Smooth muscle cell (in vitro differentiated cells): Measurements from ENCODE around the gene NACA. TPM values are rescaled to one million over a fixed set of nuclear protein-coding genes. Genes with fewer than 3 reads are reported as not detected.
"Not testable (repeated sequence)": the region's sequence is repeated elsewhere in the genome, so short reads cannot be mapped to it uniquely, and the experiment has no call there.

Experiments
- DNase-seq: peaks from one replicate; lab custom pipeline; 2025; ENCODE audit not compliant: unreplicated experiment; lab: John Stamatoyannopoulos, UW
- H2AFZ ChIP-seq: fragments of 200-600 bp; sonication (generic); 2 replicates; pipeline ENCODE4 v1.6.0; 2016; ENCODE audit warnings: antibody characterized with exemption, low read depth, mild to moderate bottlenecking
- H3F3A ChIP-seq: fragments of 200-600 bp; sonication (generic); 2 replicates; pipeline ENCODE4 v1.6.0; 2017; ENCODE audit warnings: antibody characterized with exemption, low read depth
- H3K27ac ChIP-seq: fragments of 200-600 bp; sonication (generic); 2 replicates; pipeline ENCODE4 v1.5.1; 2016; ENCODE audit warnings: low read depth, mild to moderate bottlenecking
- H3K27me3 ChIP-seq: fragments of 200-600 bp; sonication (generic); 2 replicates; pipeline ENCODE4 v1.6.1; 2016; ENCODE audit warnings: low read depth, mild to moderate bottlenecking
- H3K36me3 ChIP-seq: fragments of 200-600 bp; sonication (generic); 2 replicates; pipeline ENCODE4 v1.5.1; 2016; ENCODE audit warnings: low read depth
- H3K4me1 ChIP-seq: fragments of 200-600 bp; sonication (generic); 2 replicates; pipeline ENCODE4 v1.5.1; 2016; ENCODE audit warnings: low read depth
- H3K4me2 ChIP-seq: fragments of 200-600 bp; sonication (generic); 2 replicates; pipeline ENCODE4 v1.6.0; 2016; ENCODE audit warnings: mild to moderate bottlenecking
- H3K4me3 ChIP-seq: fragments of 200-600 bp; sonication (generic); 2 replicates; pipeline ENCODE4 v1.5.1; 2016; ENCODE audit warnings: mild to moderate bottlenecking
- H3K79me2 ChIP-seq: fragments of 200-600 bp; sonication (generic); 2 replicates; pipeline ENCODE4 v1.6.0; 2016; ENCODE audit warnings: low read depth, mild to moderate bottlenecking
- H3K9ac ChIP-seq: fragments of 200-600 bp; sonication (generic); 2 replicates; pipeline ENCODE4 v1.6.0; 2016; ENCODE audit warnings: low read depth
- H3K9me3 ChIP-seq: fragments of 200-600 bp; sonication (generic); replicated peaks from 2 replicates; pipeline ENCODE4 v1.5.1; 2016; ENCODE audit warnings: low read depth
- H4K20me1 ChIP-seq: fragments of 200-600 bp; sonication (generic); 2 replicates; pipeline ENCODE4 v1.6.0; 2016; ENCODE audit warnings: low read depth
- CTCF ChIP-seq: fragments of 200-600 bp; sonication (generic); IDR thresholded peaks from 2 replicates; pipeline ENCODE4 v1.5.1; 2017; ENCODE audit warnings: borderline replicate concordance, mild to moderate bottlenecking, antibody characterized with exemption; ENCODE audit not compliant: insufficient read depth, poor library complexity, severe bottlenecking
- WGBS: methylation state at CpG from one replicate; pipeline ENCODE4 v1.1.7; 2016; ENCODE audit warnings: low lambda C conversion rate; 5-methylcytosine and 5-hydroxymethylcytosine counted together
- polyA plus RNA-seq: library from polyadenylated mRNA; unstranded; fragments of >200 nt; fragmentation: Nextera tagmentation; extraction: Ambion mirVana; gene quantifications from 2 replicates; pipeline ENCODE4 v1.2.1, GENCODE V29; 2016
- total RNA-seq: library from RNA; depleted of rRNA; stranded (reverse); fragments of >200 nt; gene quantifications from 2 replicates; pipeline ENCODE4 v1.2.3, GENCODE V29; 2014

Gene NACA
- total and polyA plus RNA-seq, 2 experiments from 2014 or later = 625 to 906 TPM

GRCh38 chr12:56759263-56759908, 34.3 kb upstream of the NACA start:
- no peak overlapping the region for H3K4me3 ChIP-seq
- H3K27me3 ChIP-seq = no peaks in the 10 kb centered on the region
- no peak overlapping the region for H3K9ac ChIP-seq
- no peaks in the 10 kb centered on the region for H3K79me2 ChIP-seq
- no peak overlapping the region for H2AFZ ChIP-seq
- H3K27ac ChIP-seq = no peak overlapping the region
- peaks cover 1% of the 10 kb centered on the region for H3K4me1 ChIP-seq
- no peak for DNase-seq
- 73% methylated on average over 6 of the region's 6 CpGs for WGBS
- H4K20me1 ChIP-seq = no peaks in the 10 kb centered on the region
- no peaks in the 10 kb centered on the region for H3K9me3 ChIP-seq
- peaks cover 3% of the 10 kb centered on the region for H3F3A ChIP-seq
- H3K4me2 ChIP-seq = no peak overlapping the region
- TF ChIP-seq CTCF = no peak
- H3K36me3 ChIP-seq = no peaks in the 10 kb centered on the region

- H3F3A ChIP-seq = peaks cover 3% of the 10 kb centered on the region
- H3K4me1 ChIP-seq = no peaks in the 10 kb centered on the region
- H3K4me3 ChIP-seq = no peak overlapping the region
- no peak overlapping the region for H3K27ac ChIP-seq
- WGBS = 86% methylated on average over 3 of the region's 3 CpGs
- H3K79me2 ChIP-seq = no peaks in the 10 kb centered on the region
- H3K27me3 ChIP-seq = no peaks in the 10 kb centered on the region
- no peak for DNase-seq
- no peak overlapping the region for H3K9ac ChIP-seq
- no peak overlapping the region for H2AFZ ChIP-seq
- no peak overlapping the region for H3K4me2 ChIP-seq
- TF ChIP-seq CTCF = no peak
- no peaks in the 10 kb centered on the region for H4K20me1 ChIP-seq
- no peaks in the 10 kb centered on the region for H3K36me3 ChIP-seq
- H3K9me3 ChIP-seq = no peaks in the 10 kb centered on the region
Measured at GRCh38 chr12:56758728-56759262, 33.7 kb upstream of the NACA start.

GRCh38 chr12:56757971-56758370, 32.9 kb upstream of the NACA start:
- H3K9ac ChIP-seq, H3K4me3 ChIP-seq, H2AFZ ChIP-seq, H3K27ac ChIP-seq, H4K20me1 ChIP-seq, H3K36me3 ChIP-seq, H3K79me2 ChIP-seq, H3K4me1 ChIP-seq, H3K4me2 ChIP-seq, H3F3A ChIP-seq, H3K9me3 ChIP-seq, H3K27me3 ChIP-seq, DNase-seq: not testable (repeated sequence)
- whole genome bisulfite sequencing = 83% methylated on average over 1 of the region's 1 CpG

GRCh38 chr12:56753566-56753965, 28.5 kb upstream of the NACA start:
- no peak overlapping the region for H3K9ac ChIP-seq
- no peaks in the 10 kb centered on the region for H3F3A ChIP-seq
- no peak overlapping the region for H2AFZ ChIP-seq
- H3K4me1 ChIP-seq = peaks cover 7% of the 10 kb centered on the region
- H3K36me3 ChIP-seq = no peaks in the 10 kb centered on the region
- no peak for TF ChIP-seq CTCF
- no peak overlapping the region for H3K27ac ChIP-seq
- no peak overlapping the region for H3K4me3 ChIP-seq
- no peaks in the 10 kb centered on the region for H3K9me3 ChIP-seq
- H3K27me3 ChIP-seq = no peaks in the 10 kb centered on the region
- WGBS = 100% methylated on average over 1 of the region's 1 CpG
- no peaks in the 10 kb centered on the region for H4K20me1 ChIP-seq
- H3K4me2 ChIP-seq = no peak overlapping the region
- peaks cover 6% of the 10 kb centered on the region for H3K79me2 ChIP-seq
- no peak for DNase-seq
